ENCODE results near the gene MRPL39. TPM values are rescaled to one million over a fixed set of nuclear protein-coding genes. Genes with fewer than 3 reads are reported as not detected.

MRPL39 gene
- total and polyA plus RNA-seq, 2 of the 4 experiments (the other 2 are of a cell fraction) = 15.2 to 20.6 TPM

DNA sequence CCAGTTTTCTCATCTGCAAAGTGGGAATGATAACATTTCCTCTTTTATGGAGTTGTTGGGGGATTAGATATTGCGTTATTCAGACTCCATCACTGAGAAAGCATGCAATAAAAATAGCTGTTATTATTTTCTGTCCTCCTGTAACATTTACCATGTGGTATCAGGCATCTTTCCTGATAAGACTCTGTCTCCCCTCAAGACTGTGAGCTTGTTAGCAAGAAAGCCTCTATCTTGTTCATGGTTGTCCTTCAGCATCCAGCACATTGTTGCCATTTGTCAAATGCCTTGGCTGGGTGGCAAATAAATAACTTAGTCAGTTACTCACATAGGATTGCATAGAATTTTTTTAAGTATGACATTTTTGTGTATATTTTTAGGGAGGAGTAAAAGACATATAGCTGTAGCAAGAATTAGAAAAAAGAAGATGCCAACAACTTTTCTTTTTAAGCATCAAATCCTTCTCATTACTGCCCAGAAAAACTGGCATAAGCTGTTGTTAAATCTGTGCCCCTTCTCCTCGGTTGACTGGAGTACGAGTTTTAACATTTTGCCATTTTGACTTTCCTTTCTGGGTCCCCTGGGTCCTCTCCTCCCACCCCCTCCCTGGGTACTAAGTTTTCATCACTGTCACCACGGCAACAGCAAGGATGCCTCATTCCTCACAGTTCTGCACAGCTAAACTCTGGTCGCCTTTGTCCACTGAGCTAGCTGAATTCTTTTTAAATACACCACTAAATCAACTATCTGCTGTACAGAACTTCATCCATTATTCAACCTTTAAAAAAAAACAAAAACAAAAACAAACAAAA is 30.8 kb upstream of the MRPL39 start:
- H3K27me3 ChIP-seq (ENCODE audit: control insufficient read depth, insufficient read depth, low read length) = peaks cover 12% of the 10 kb centered on the region
- no peak overlapping the region for H2BK120ac ChIP-seq (ENCODE audit: low read depth, low read length)
- no peaks in the 10 kb centered on the region for H4K20me1 ChIP-seq (ENCODE audit: insufficient read depth, low read length)
- no peak overlapping the region for H3K4ac ChIP-seq (ENCODE audit: low read depth, low read length)
- peaks cover 2% of the 10 kb centered on the region; the same call in 1 of the 2 replicates for H3K4me1 ChIP-seq (ENCODE audit: control insufficient read depth, insufficient read depth, low read length)
- H3K9me3 ChIP-seq (ENCODE audit: control insufficient read depth, insufficient read depth, low read length) = no peaks in the 10 kb centered on the region
- H2AK9ac ChIP-seq (replicated peaks; ENCODE audit: low read depth, low read length, poor library complexity) = no peak overlapping the region
- no peak overlapping the region for H4K5ac ChIP-seq (ENCODE audit: low read depth, low read length)
- no peak overlapping the region for H2BK20ac ChIP-seq (ENCODE audit: low read depth, low read length)
- dilution Hi-C loops (cut with HindIII; ENCODE audit: low sequenced_read_pairs, unreplicated experiment) = no loop called here
- TF ChIP-seq CHD1 (IDR thresholded peaks at IDR 0.05; ENCODE audit: low read depth, low read length) (no peak), RCOR1 (IDR thresholded peaks at IDR 0.05; ENCODE audit: insufficient replicate concordance, low read length) (no peak), BHLHE40 (IDR thresholded peaks at IDR 0.05; ENCODE audit: low read depth, low read length) (no peak), MAFK (IDR thresholded peaks at IDR 0.05; ENCODE audit: low read depth, low read length) (no peak), POLR2A (IDR thresholded peaks at IDR 0.05; ENCODE audit: low read depth, low read length) (no peak), MXI1 (IDR thresholded peaks at IDR 0.05; ENCODE audit: borderline replicate concordance, low read depth, low read length) (no peak), SMC3 (IDR thresholded peaks at IDR 0.05; ENCODE audit: low read depth, low read length) (no peak)
- no peak overlapping the region for H3K23ac ChIP-seq (ENCODE audit: low read depth, low read length)
- POLR2A ChIA-PET (ENCODE audit: unreplicated experiment) = no interaction called here
- no peak for DNase-seq
- no TSS peak for BruUV-seq (replicated peaks)
- H3K36me3 ChIP-seq (ENCODE audit: control insufficient read depth, insufficient read depth, low read length) = no peaks in the 10 kb centered on the region
- no peak overlapping the region for H2AK5ac ChIP-seq (ENCODE audit: low read depth, low read length)
- intact Hi-C loops (cut with micrococcal nuclease) = no loop called here
- no peak overlapping the region for H3K4me3 ChIP-seq (ENCODE audit: insufficient read depth, low read depth, low read length)
- CTCF ChIA-PET = no interaction called here
- no peaks in the 10 kb centered on the region for H3K79me1 ChIP-seq (ENCODE audit: low read depth in 1 of 2, low read length in 2 of 2)
- H3K4me2 ChIP-seq (ENCODE audit: low read depth, low read length) = peak overlapping the region; percentile 80
- H2BK5ac ChIP-seq (ENCODE audit: low read depth, low read length, poor library complexity, severe bottlenecking) = no peak overlapping the region
- H3K14ac ChIP-seq (replicated peaks; ENCODE audit: low read depth, low read length) = no peak overlapping the region
- no peaks in the 10 kb centered on the region for H3K9me1 ChIP-seq (ENCODE audit: insufficient read depth, low read length)
- no peak overlapping the region for H2BK15ac ChIP-seq (ENCODE audit: low read depth, low read length)
- in situ Hi-C loops (cut with MboI; ENCODE audit: low sequenced_read_pairs) = no loop called here
- no peak overlapping the region for H4K8ac ChIP-seq (ENCODE audit: low read depth in 2 of 2, low read length in 2 of 2)
- no peak overlapping the region for H3K56ac ChIP-seq (ENCODE audit: extremely low read depth, insufficient read depth, low read length)
- 26% methylated on average over 3 of the region's 5 CpGs; no CpG with 5 or more reads in 1 of the 2 experiments for WGBS, 2 experiments (ENCODE audit: extremely low coverage in 2 of 2, insufficient read length in 1 of 2)
- no peak overlapping the region for H3K9ac ChIP-seq (ENCODE audit: low read depth, low read length)
- H2AFZ ChIP-seq (replicated peaks; ENCODE audit: low read length, poor library complexity) = no peak overlapping the region
- no peak overlapping the region for H3K18ac ChIP-seq (ENCODE audit: low read depth, low read length)
- no peak overlapping the region for H3K27ac ChIP-seq (ENCODE audit: insufficient read depth, low read length)
- no peak for ATAC-seq (ENCODE audit: low read depth)
- no peak overlapping the region for H4K91ac ChIP-seq (ENCODE audit: insufficient read depth, low read depth, low read length)
